SK-N-SH treated with all-trans-retinoic acid at 6 μM for 48 hours (cell line): ENCODE measurements around the gene FOSL2.

ENCODE experiments used
- ARNTL ChIP-seq: fragments of 450-650 bp; formaldehyde crosslinking; IDR thresholded peaks from 2 replicates; pipeline ENCODE4 v1.5.0; 2020; ENCODE audit warnings: low read depth, mild to moderate bottlenecking, moderate library complexity, borderline replicate concordance
- BACH2 ChIP-seq: fragments of 250-450 bp; sonication (Bioruptor Pico); IDR thresholded peaks from 2 replicates; pipeline ENCODE4 v1.9.0; 2021; ENCODE audit warnings: mild to moderate bottlenecking, borderline replicate concordance
- ESRRG ChIP-seq: fragments of 250-450 bp; sonication (Bioruptor Pico); IDR thresholded peaks from 2 replicates; pipeline ENCODE4 v1.6.1; 2021; ENCODE audit warnings: mild to moderate bottlenecking
- GLIS3 ChIP-seq: fragments of 250-450 bp; sonication (Bioruptor Pico); IDR thresholded peaks from 2 replicates; pipeline ENCODE4 v1.5.0; 2020; ENCODE audit warnings: mild to moderate bottlenecking, moderate library complexity
- ISL1 ChIP-seq: fragments of 250-450 bp; sonication (Bioruptor Pico); IDR thresholded peaks from 2 replicates; pipeline ENCODE4 v2.1.2; 2022; ENCODE audit warnings: mild to moderate bottlenecking, moderate library complexity
- RARB ChIP-seq: fragments of 250-450 bp; sonication (Bioruptor Pico); IDR thresholded peaks from 2 replicates; pipeline ENCODE4 v1.8.0; 2021; ENCODE audit warnings: mild to moderate bottlenecking, moderate library complexity
- SNAI2 ChIP-seq: fragments of 250-450 bp; sonication (Bioruptor Pico); IDR thresholded peaks from 2 replicates; pipeline ENCODE4 v1.5.0; 2020; ENCODE audit warnings: mild to moderate bottlenecking, moderate library complexity
- ZC3H10 ChIP-seq: fragments of 250-450 bp; sonication (Bioruptor Pico); IDR thresholded peaks from 2 replicates; pipeline ENCODE4 v1.5.1; 2021; ENCODE audit warnings: mild to moderate bottlenecking, moderate library complexity
- ZNF565 ChIP-seq: fragments of 450-650 bp; formaldehyde crosslinking; conservative IDR thresholded peaks from 2 replicates; pipeline ENCODE4 v1.5.0; 2020; ENCODE audit warnings: low read depth, mild to moderate bottlenecking, moderate library complexity
- ZNF70 ChIP-seq: fragments of 450-650 bp; formaldehyde crosslinking; IDR thresholded peaks from 2 replicates; pipeline ENCODE4 v1.5.0; 2020; ENCODE audit warnings: mild to moderate bottlenecking, moderate library complexity
- ZNF8 ChIP-seq: fragments of 450-650 bp; formaldehyde crosslinking; IDR thresholded peaks from 2 replicates; pipeline ENCODE4 v1.5.0; 2020; ENCODE audit warnings: mild to moderate bottlenecking, moderate library complexity
- TF ChIP-seq, protein P1 (sequence below): fragments of 250-450 bp; sonication (Bioruptor Pico); IDR thresholded peaks from 2 replicates; pipeline ENCODE4 v1.8.0; 2021; ENCODE audit warnings: low read depth, mild to moderate bottlenecking, moderate library complexity, borderline replicate concordance
- TF ChIP-seq, protein P2 (sequence below): fragments of 250-450 bp; sonication (Bioruptor Pico); IDR thresholded peaks from 2 replicates; pipeline ENCODE4 v1.5.1; 2020; ENCODE audit warnings: low read depth, mild to moderate bottlenecking, moderate library complexity
- TF ChIP-seq, protein P3 (sequence below): fragments of 250-450 bp; sonication (Bioruptor Pico); IDR thresholded peaks from 2 replicates; pipeline ENCODE4 v1.8.0; 2020; ENCODE audit warnings: mild to moderate bottlenecking, moderate library complexity, borderline replicate concordance

DNA sequence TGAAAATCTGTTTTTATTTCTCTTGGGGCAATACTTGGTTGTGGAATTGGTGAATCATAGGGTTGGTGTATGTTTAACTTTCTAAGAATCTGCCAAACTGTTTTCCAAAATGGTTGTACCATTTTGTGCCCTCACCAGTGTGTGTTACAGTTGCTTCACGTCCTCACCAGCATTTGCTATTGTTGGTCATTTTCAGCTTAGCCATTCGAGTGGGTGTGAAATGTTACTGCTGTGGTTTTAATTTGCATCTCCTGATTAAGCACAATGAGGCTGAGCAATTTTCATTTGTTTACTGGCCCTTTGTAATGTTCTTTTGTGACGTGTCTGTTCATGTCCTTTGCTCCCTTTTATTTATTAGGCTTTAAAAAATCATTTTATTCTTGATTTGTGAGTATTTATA, 49.7 kb downstream of the FOSL2 start:
- TF ChIP-seq ZNF70 (CRISPR knock-in tag): no peak
- TF ChIP-seq, protein P1, sequence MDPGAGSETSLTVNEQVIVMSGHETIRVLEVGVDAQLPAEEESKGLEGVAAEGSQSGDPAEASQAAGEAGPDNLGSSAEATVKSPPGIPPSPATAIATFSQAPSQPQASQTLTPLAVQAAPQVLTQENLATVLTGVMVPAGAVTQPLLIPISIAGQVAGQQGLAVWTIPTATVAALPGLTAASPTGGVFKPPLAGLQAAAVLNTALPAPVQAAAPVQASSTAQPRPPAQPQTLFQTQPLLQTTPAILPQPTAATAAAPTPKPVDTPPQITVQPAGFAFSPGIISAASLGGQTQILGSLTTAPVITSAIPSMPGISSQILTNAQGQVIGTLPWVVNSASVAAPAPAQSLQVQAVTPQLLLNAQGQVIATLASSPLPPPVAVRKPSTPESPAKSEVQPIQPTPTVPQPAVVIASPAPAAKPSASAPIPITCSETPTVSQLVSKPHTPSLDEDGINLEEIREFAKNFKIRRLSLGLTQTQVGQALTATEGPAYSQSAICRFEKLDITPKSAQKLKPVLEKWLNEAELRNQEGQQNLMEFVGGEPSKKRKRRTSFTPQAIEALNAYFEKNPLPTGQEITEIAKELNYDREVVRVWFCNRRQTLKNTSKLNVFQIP (CRISPR knock-in tag): no peak
- TF ChIP-seq GLIS3 (CRISPR knock-in tag): no peak
- no peak for TF ChIP-seq ZNF565 (CRISPR knock-in tag)
- no peak for TF ChIP-seq ZNF8 (CRISPR knock-in tag)
- no peak for TF ChIP-seq ZC3H10 (CRISPR knock-in tag)
- TF ChIP-seq, protein P2, sequence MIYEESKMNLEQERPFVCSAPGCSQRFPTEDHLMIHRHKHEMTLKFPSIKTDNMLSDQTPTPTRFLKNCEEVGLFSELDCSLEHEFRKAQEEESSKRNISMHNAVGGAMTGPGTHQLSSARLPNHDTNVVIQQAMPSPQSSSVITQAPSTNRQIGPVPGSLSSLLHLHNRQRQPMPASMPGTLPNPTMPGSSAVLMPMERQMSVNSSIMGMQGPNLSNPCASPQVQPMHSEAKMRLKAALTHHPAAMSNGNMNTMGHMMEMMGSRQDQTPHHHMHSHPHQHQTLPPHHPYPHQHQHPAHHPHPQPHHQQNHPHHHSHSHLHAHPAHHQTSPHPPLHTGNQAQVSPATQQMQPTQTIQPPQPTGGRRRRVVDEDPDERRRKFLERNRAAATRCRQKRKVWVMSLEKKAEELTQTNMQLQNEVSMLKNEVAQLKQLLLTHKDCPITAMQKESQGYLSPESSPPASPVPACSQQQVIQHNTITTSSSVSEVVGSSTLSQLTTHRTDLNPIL (CRISPR knock-in tag): no peak
- TF ChIP-seq BACH2: no peak
- no peak for TF ChIP-seq SNAI2 (CRISPR knock-in tag)
- TF ChIP-seq, protein P3, sequence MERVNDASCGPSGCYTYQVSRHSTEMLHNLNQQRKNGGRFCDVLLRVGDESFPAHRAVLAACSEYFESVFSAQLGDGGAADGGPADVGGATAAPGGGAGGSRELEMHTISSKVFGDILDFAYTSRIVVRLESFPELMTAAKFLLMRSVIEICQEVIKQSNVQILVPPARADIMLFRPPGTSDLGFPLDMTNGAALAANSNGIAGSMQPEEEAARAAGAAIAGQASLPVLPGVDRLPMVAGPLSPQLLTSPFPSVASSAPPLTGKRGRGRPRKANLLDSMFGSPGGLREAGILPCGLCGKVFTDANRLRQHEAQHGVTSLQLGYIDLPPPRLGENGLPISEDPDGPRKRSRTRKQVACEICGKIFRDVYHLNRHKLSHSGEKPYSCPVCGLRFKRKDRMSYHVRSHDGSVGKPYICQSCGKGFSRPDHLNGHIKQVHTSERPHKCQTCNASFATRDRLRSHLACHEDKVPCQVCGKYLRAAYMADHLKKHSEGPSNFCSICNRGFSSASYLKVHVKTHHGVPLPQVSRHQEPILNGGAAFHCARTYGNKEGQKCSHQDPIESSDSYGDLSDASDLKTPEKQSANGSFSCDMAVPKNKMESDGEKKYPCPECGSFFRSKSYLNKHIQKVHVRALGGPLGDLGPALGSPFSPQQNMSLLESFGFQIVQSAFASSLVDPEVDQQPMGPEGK (CRISPR knock-in tag): no peak
- TF ChIP-seq ISL1 (CRISPR knock-in tag): no peak
- TF ChIP-seq RARB (CRISPR knock-in tag): no peak
- TF ChIP-seq ESRRG (CRISPR knock-in tag): no peak
- no peak for TF ChIP-seq ARNTL
